Upper lobe of left lung (tissue), 6 donors: Measurements from ENCODE around the gene CELA1. TPM values are rescaled to one million over a fixed set of nuclear protein-coding genes. Genes with fewer than 3 reads are reported as not detected.
A peak's percentile ranks its signal among the peaks of the same experiment; 100 is the strongest.
"Not testable (repeated sequence)": the region's sequence is repeated elsewhere in the genome, so short reads cannot be mapped to it uniquely, and the experiment has no call there.

ENCODE experiments used
- ATAC-seq, 2 donors: fragments of 200-7000 bp; cut with Tn5 transposase; one replicate each; pipeline ENCODE4 v1.9.1; 2022; ENCODE audit warnings: mild to moderate bottlenecking in 2 of 2, moderate library complexity in 2 of 2; ENCODE audit not compliant: low FRiP score in 2 of 2
- DNase-seq, 2 donors: peaks; one replicate each; pipeline ENCODE4 v3.0.0-alpha.2; 2019 to 2020
- H3K27ac ChIP-seq, 4 donors: fragments of 200-600 bp; sonication (generic); one replicate each; pipeline ENCODE4 v1.5.1; 2016 to 2019
- H3K27me3 ChIP-seq, 4 donors: fragments of 200-600 bp; sonication (generic); one replicate each; pipeline ENCODE4 v1.5.1; 2017 to 2019
- H3K36me3 ChIP-seq, 4 donors: fragments of 200-600 bp; sonication (generic); one replicate each; pipeline ENCODE4 v1.5.1; 2016 to 2019
- H3K4me1 ChIP-seq, 4 donors: fragments of 200-600 bp; sonication (generic); one replicate each; pipeline ENCODE4 v1.5.1; 2018 to 2019
- H3K4me3 ChIP-seq, 4 donors: fragments of 200-600 bp; sonication (generic); one replicate each; pipeline ENCODE4 v1.5.1; 2017 to 2019; ENCODE audit warnings: mild to moderate bottlenecking in 2 of 4, moderate library complexity in 1 of 4
- H3K9me3 ChIP-seq, 4 donors: fragments of 200-600 bp; sonication (generic); one replicate each; pipeline ENCODE4 v1.5.1; 2018 to 2019
- EP300 ChIP-seq, 4 donors: sonication (generic); formaldehyde crosslinking; IDR thresholded peaks; one replicate each; pipeline ENCODE4 v1.5.1; 2017; ENCODE audit warnings: antibody characterized with exemption in 4 of 4, control low read depth in 2 of 4
- POLR2A ChIP-seq, 4 donors: fragments of 450-650 bp; IDR thresholded peaks; one replicate each; pipeline ENCODE4 v1.5.1; 2016 to 2017; ENCODE audit warnings: antibody characterized with exemption in 4 of 4, mild to moderate bottlenecking in 2 of 4
- POLR2AphosphoS5 ChIP-seq, 2 donors: sonication (generic); formaldehyde crosslinking; IDR thresholded peaks; one replicate each; pipeline ENCODE4 v1.5.1; 2017; ENCODE audit warnings: antibody characterized with exemption in 2 of 2
- WGBS, 2 donors: methylation state at CpG; one replicate each; pipeline ENCODE4 v1.1.5; 2017 to 2018; 5-methylcytosine and 5-hydroxymethylcytosine counted together
- total RNA-seq, 6 donors: library from RNA; depleted of rRNA in 4 of 6; stranded (reverse); fragments of >200 nt in 4 of 6; gene quantifications; one replicate each; pipeline versions ENCODE4 v1.1.0 to v1.2.1, GENCODE V29; 2016 to 2021
- TF ChIP-seq, protein P1 (sequence below), 6 experiments: fragments of 450-650 bp in 4 of 6; fragments of 200-600 bp in 2 of 6; sonication (generic) in 2 of 6; IDR thresholded peaks; one replicate each; pipeline ENCODE4 v1.5.1; 2016 to 2019; ENCODE audit warnings: antibody characterized with exemption in 6 of 6
- donor health status: DM: no; HTN: no; CAD: no; lungs with moderate emphysema.
- donor health status: DM: no; HTN: yes; CAD: no; lungs with severe emphysema.

Gene CELA1
- total RNA-seq, 6 donors from 2014 or later: not detected

DNA sequence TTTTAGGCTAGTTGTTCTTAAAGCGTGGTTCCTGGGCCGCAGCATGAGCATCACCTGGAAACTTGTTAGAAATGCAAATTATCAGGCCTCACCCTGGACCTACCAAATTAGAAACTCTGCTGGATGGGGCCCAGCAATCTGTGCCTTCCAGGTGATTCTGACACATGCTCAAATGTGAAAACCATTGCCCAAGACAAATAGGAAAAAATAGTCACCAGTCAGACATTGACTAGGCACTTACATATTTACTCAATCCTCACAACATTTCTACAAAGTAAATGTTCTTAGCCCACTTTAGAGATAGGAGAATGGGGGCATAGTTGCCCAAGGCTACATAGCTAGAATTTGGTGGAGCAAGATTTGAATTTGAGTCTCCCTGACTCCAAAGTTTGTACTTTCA is 3.3 kb downstream of the CELA1 start:
- WGBS, 2 donors: 88 to 96% methylated on average over 2 of the region's 2 CpGs
- H3K9me3 ChIP-seq: no peaks in the 10 kb centered on the region
- no peak overlapping the region for H3K4me3 ChIP-seq
- H3K36me3 ChIP-seq: no peaks in the 10 kb centered on the region
- no peak for ATAC-seq
- H3K27ac ChIP-seq: no peak overlapping the region
- no peak for TF ChIP-seq EP300 (IDR thresholded peaks at IDR 0.05)
- TF ChIP-seq POLR2AphosphoS5 (IDR thresholded peaks at IDR 0.05): no peak
- TF ChIP-seq, protein P1, sequence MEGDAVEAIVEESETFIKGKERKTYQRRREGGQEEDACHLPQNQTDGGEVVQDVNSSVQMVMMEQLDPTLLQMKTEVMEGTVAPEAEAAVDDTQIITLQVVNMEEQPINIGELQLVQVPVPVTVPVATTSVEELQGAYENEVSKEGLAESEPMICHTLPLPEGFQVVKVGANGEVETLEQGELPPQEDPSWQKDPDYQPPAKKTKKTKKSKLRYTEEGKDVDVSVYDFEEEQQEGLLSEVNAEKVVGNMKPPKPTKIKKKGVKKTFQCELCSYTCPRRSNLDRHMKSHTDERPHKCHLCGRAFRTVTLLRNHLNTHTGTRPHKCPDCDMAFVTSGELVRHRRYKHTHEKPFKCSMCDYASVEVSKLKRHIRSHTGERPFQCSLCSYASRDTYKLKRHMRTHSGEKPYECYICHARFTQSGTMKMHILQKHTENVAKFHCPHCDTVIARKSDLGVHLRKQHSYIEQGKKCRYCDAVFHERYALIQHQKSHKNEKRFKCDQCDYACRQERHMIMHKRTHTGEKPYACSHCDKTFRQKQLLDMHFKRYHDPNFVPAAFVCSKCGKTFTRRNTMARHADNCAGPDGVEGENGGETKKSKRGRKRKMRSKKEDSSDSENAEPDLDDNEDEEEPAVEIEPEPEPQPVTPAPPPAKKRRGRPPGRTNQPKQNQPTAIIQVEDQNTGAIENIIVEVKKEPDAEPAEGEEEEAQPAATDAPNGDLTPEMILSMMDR (IDR thresholded peaks at IDR 0.05): no peak
- TF ChIP-seq POLR2A (IDR thresholded peaks at IDR 0.05): no peak
- H3K4me1 ChIP-seq: peaks cover 4 to 13% (median 5%) of the 10 kb centered on the region in 4 donors
- H3K27me3 ChIP-seq: no peaks in the 10 kb centered on the region
- no peak for DNase-seq

DNA sequence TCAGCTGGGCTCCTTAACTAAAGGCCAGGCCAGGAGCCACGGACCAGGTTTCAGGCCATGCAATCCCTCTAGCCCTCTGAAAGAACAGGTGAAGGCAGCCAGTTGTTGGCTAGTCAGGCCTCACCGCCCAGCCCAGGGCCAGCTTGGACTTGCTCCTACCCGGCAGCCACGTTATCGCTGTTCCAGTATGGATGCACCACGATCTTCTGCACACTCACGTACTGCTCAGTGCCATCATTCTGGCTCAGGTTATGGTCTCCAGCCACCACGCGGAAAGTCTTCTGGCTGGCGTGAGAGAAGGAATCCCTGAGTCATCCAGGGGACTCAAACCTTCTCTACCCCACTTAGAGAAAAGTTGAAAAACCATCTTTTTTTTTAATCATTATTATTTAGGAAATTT is 4.1 kb downstream of the CELA1 start:
- Histone ChIP-seq H3K4me3 (no peak overlapping the region), H3K27ac (no peak overlapping the region), H3K9me3 (no peaks in the 10 kb centered on the region), H3K4me1 (peaks cover 4 to 13% (median 5%) of the 10 kb centered on the region in 4 donors), H3K36me3 (no peaks in the 10 kb centered on the region), H3K27me3 (no peaks in the 10 kb centered on the region)
- peak in 1 of 2 donors; percentile 34 for DNase-seq
- 90 to 93% methylated on average over 9 to 10 of the region's 10 CpGs for WGBS, 2 donors
- no peak for ATAC-seq
- TF ChIP-seq, protein P1 (IDR thresholded peaks at IDR 0.05): no peak
- TF ChIP-seq EP300 (IDR thresholded peaks at IDR 0.05) (no peak), POLR2A (IDR thresholded peaks at IDR 0.05) (no peak), POLR2AphosphoS5 (IDR thresholded peaks at IDR 0.05) (no peak)

DNA sequence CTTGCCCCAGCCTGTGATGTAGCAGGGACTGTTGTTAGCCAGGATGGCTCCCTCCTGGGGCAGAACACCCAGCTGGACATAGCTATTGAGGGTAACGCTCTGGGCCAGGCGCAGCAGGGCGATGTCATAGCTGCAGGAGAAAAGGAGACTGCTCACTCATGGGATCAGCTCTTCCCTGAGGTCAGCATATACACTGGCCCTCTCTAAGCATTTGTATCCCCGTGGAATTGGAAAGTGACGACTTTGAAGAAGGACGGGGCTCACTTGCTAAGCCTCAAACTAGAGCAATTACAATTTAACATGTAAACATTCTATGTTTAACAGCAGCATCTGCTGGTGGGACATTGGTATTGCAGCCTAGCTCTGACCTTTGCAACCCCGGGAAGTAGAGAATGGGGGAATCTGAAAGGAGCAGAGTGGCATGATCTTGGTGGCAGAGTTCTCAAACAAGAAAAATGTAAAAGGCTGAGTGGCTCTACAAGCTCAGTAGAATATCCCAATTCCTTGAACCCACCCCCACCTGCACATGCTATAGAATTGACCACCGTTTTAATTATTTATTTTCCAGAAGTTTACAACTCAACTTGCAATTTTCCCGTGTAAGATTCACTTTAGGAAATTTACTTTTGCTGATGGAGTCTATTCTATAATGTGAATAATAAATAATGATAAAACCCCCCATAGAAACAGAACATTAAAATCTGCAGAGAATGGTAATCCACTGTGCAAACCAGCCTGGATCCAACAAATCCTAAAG is 5.0 kb downstream of the CELA1 start:
- Histone ChIP-seq H3K27me3 (no peaks in the 10 kb centered on the region), H3K27ac (peak overlapping the region in 2 of 4 donors; percentile 39 to 49), H3K4me1 (peaks cover 4 to 13% (median 7%) of the 10 kb centered on the region in 4 donors), H3K9me3 (no peaks in the 10 kb centered on the region), H3K36me3 (no peaks in the 10 kb centered on the region), H3K4me3 (peak overlapping the region in 2 of 4 donors; percentile 25 to 33)
- TF ChIP-seq POLR2AphosphoS5 (IDR thresholded peaks at IDR 0.05) (peak; percentile 16 to 26), EP300 (IDR thresholded peaks at IDR 0.05) (no peak), POLR2A (IDR thresholded peaks at IDR 0.05) (no peak)
- TF ChIP-seq, protein P1 (IDR thresholded peaks at IDR 0.05): peak; percentile 91 to 98 (median 96)
- DNase-seq (peak in 1 of 2 donors; percentile 67), ATAC-seq (peak; percentile 89 to 94)
- WGBS, 2 donors: 22 to 36% methylated on average over 6 to 9 of the region's 9 CpGs

DNA sequence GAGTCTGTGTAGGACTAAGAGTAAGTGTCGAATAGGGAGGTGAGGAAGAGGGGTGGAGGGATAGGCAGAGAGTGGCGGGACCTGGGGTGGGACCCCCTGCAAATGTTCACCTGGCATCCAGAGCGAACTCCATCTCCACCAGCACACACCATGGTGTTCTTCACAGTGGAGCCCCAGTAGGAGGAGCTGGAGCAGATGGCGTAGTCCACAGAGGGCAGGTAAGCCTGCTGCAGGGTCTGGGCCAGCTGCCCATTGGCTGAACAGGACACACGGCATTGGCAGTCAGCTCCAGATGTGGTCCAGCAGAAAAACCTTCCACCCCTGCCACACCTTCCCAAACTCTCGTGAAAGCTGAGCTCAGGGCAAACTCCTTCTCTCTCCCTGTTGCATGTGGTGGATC is 6.7 kb downstream of the CELA1 start:
- H3K36me3 ChIP-seq: no peaks in the 10 kb centered on the region
- WGBS, 2 donors: 79 to 97% methylated on average over 4 to 6 of the region's 6 CpGs
- H3K4me3 ChIP-seq: no peak overlapping the region
- no peak overlapping the region for H3K27ac ChIP-seq
- no peak for TF ChIP-seq POLR2A (IDR thresholded peaks at IDR 0.05)
- TF ChIP-seq POLR2AphosphoS5 (IDR thresholded peaks at IDR 0.05): no peak
- TF ChIP-seq, protein P1 (IDR thresholded peaks at IDR 0.05): no peak
- no peak for TF ChIP-seq EP300 (IDR thresholded peaks at IDR 0.05)
- DNase-seq: no peak
- H3K9me3 ChIP-seq: no peaks in the 10 kb centered on the region
- ATAC-seq: no peak
- H3K4me1 ChIP-seq: peaks cover 4 to 22% (median 9%) of the 10 kb centered on the region in 4 donors
- H3K27me3 ChIP-seq: no peaks in the 10 kb centered on the region

DNA sequence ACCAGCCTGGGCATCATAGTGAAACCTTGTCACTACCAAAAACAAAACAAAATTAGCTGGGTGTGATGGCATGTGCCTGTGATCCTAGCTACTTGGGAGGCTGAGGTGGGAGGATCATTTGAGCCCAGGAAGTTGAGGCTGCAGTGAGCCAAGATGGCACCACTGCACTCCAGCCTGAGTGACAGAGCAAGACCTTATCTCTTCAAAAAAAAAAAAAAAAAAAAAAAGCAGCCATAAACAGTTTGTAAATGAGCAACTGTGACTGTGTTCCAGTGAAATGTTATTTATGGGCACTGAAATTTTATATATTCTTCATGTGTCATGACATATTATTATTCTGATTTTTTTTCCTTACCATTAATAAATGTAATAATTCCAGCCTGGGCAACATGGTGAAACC is 9.1 kb downstream of the CELA1 start:
- not testable (repeated sequence) for ATAC-seq, H3K9me3 ChIP-seq
- peaks cover 4 to 22% (median 9%) of the 10 kb centered on the region in 4 donors for H3K4me1 ChIP-seq

More for the DNA sequence above, 9.1 kb downstream of the CELA1 start:
- not testable (repeated sequence) for H3K4me3 ChIP-seq, H3K36me3 ChIP-seq, DNase-seq, H3K27ac ChIP-seq, H3K27me3 ChIP-seq
